Esophagus squamous epithelium (tissue), 5 donors: Measurements from ENCODE around the gene KRT80. TPM values are rescaled to one million over a fixed set of nuclear protein-coding genes. Genes with fewer than 3 reads are reported as not detected.

Source experiments
- DNase-seq: peaks from one replicate; lab custom pipeline; 2025; lab: John Stamatoyannopoulos, UW
- H3K27ac ChIP-seq, 4 donors: fragments of 200-600 bp; sonication (generic); one replicate each; pipeline ENCODE4 v1.5.1; 2016 to 2019; ENCODE audit warnings: mild to moderate bottlenecking in 1 of 4
- H3K27me3 ChIP-seq, 4 donors: fragments of 200-600 bp; sonication (generic); 1 replicate in 3 of 4; 2 replicates in 1 of 4; pipeline versions ENCODE4 v1.5.1 to v1.6.0; 2017 to 2021; ENCODE audit warnings: antibody characterized with exemption in 1 of 4
- H3K36me3 ChIP-seq, 3 donors: fragments of 200-600 bp; sonication (generic); one replicate each; pipeline ENCODE4 v1.5.1; 2016 to 2019
- H3K4me1 ChIP-seq, 3 donors: fragments of 200-600 bp; sonication (generic); one replicate each; pipeline ENCODE4 v1.5.1; 2017 to 2019
- H3K4me3 ChIP-seq, 4 donors: fragments of 200-600 bp; sonication (generic); 1 replicate in 3 of 4; 2 replicates in 1 of 4; pipeline ENCODE4 v1.5.1; 2016 to 2019; ENCODE audit warnings: mild to moderate bottlenecking in 2 of 4, moderate library complexity in 1 of 4
- H3K9me3 ChIP-seq, 3 donors: fragments of 200-600 bp; sonication (generic); one replicate each; pipeline ENCODE4 v1.5.1; 2016 to 2019
- POLR2A ChIP-seq, 4 donors: fragments of 450-650 bp; IDR thresholded peaks; one replicate each; pipeline ENCODE4 v1.6.1; 2017; ENCODE audit warnings: antibody characterized with exemption in 4 of 4, mild to moderate bottlenecking in 4 of 4, moderate library complexity in 3 of 4
- WGBS, 2 donors: methylation state at CpG; one replicate each; pipeline ENCODE4 v1.1.5; 2018; 5-methylcytosine and 5-hydroxymethylcytosine counted together
- intact Hi-C: fragments of 100-400 bp; cut with DNase I; formaldehyde crosslinking; loops from one replicate; pipeline ENCODE4 v1.15.0; 2022
- total RNA-seq, 4 donors: library from RNA; depleted of rRNA; stranded (reverse); fragments of >200 nt; gene quantifications; one replicate each; pipeline ENCODE4 v1.1.0, GENCODE V29; 2016
- TF ChIP-seq, protein P1 (sequence below), 6 experiments: fragments of 450-650 bp in 4 of 6; fragments of 200-600 bp in 2 of 6; sonication (generic) in 2 of 6; IDR thresholded peaks; one replicate each; pipeline ENCODE4 v1.5.1; 2016 to 2019; ENCODE audit warnings: antibody characterized with exemption in 6 of 6, mild to moderate bottlenecking in 4 of 6, moderate library complexity in 4 of 6
- donor health status: DM: yes; HTN: yes; CAD: no.

The KRT80 gene
- total RNA-seq, 4 donors from 2014 or later: 11.4 to 39.6 (median 16.5) TPM

DNA sequence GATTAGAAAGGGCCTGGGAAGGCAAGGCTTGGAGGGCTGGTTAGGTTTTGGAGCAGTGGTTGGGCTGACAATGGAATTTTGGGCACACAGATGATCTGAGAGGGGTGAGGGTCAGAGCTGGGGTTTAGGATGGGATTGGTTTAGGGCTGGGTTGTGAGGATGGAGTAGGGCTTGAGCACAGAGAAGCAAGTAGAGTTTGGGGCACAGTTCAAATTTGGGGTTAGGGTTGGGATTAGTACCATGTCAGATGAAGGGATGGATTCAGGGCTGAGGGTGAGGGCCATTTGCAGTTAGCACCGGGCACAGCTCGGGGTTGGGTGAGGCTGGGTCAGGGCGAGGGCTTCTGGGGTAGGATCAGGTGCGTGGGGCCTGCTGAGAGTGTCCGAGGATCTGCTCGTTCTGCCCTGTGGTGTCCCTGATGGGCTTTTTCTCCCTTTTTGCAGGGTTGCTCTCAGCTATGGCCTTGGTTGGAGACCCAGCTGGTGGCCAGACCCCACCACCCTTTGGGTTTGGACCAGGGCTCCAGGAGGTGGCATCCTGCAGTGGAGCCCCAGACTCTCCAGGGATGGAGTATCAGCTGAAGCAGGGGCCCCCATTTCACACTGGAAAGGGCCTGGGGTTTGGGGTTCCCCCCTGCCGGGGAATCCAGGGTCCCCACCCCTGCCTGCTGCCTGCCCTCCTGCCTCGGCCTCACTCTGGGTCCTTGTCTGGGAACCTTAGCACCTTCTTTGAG, 45.6 kb downstream of the KRT80 start:
- WGBS, 2 donors: 77 to 78% methylated on average over 5 to 7 of the region's 8 CpGs
- intact Hi-C loops: no loop called here
- Histone ChIP-seq H3K4me1 (peaks cover 66 to 93% (median 74%) of the 10 kb centered on the region in 3 donors), H3K9me3 (no peaks in the 10 kb centered on the region), H3K27ac (peak overlapping the region; percentile 98 to 100 (median 99)), H3K36me3 (no peaks in the 10 kb centered on the region), H3K4me3 (peak overlapping the region; percentile 7 to 32 (median 18)), H3K27me3 (no peaks in the 10 kb centered on the region)
- TF ChIP-seq, protein P1, sequence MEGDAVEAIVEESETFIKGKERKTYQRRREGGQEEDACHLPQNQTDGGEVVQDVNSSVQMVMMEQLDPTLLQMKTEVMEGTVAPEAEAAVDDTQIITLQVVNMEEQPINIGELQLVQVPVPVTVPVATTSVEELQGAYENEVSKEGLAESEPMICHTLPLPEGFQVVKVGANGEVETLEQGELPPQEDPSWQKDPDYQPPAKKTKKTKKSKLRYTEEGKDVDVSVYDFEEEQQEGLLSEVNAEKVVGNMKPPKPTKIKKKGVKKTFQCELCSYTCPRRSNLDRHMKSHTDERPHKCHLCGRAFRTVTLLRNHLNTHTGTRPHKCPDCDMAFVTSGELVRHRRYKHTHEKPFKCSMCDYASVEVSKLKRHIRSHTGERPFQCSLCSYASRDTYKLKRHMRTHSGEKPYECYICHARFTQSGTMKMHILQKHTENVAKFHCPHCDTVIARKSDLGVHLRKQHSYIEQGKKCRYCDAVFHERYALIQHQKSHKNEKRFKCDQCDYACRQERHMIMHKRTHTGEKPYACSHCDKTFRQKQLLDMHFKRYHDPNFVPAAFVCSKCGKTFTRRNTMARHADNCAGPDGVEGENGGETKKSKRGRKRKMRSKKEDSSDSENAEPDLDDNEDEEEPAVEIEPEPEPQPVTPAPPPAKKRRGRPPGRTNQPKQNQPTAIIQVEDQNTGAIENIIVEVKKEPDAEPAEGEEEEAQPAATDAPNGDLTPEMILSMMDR (IDR thresholded peaks at IDR 0.05): no peak
- no peak for DNase-seq

GRCh38 chr12:52145228-52146088, 46.4 kb downstream of the KRT80 start:
- Histone ChIP-seq H3K4me1 (peaks cover 63 to 93% (median 67%) of the 10 kb centered on the region in 3 donors), H3K9me3 (no peaks in the 10 kb centered on the region), H3K27ac (peak overlapping the region; percentile 98 to 100 (median 99)), H3K27me3 (no peaks in the 10 kb centered on the region), H3K4me3 (peak overlapping the region in 1 of 4 donors; percentile 24), H3K36me3 (no peaks in the 10 kb centered on the region)
- intact Hi-C loops: no loop called here
- WGBS, 2 donors: 74 to 84% methylated on average over 5 to 7 of the region's 18 CpGs
- no peak for DNase-seq
- TF ChIP-seq, protein P1 (IDR thresholded peaks at IDR 0.05): no peak
- TF ChIP-seq POLR2A (IDR thresholded peaks at IDR 0.05): no peak

DNA sequence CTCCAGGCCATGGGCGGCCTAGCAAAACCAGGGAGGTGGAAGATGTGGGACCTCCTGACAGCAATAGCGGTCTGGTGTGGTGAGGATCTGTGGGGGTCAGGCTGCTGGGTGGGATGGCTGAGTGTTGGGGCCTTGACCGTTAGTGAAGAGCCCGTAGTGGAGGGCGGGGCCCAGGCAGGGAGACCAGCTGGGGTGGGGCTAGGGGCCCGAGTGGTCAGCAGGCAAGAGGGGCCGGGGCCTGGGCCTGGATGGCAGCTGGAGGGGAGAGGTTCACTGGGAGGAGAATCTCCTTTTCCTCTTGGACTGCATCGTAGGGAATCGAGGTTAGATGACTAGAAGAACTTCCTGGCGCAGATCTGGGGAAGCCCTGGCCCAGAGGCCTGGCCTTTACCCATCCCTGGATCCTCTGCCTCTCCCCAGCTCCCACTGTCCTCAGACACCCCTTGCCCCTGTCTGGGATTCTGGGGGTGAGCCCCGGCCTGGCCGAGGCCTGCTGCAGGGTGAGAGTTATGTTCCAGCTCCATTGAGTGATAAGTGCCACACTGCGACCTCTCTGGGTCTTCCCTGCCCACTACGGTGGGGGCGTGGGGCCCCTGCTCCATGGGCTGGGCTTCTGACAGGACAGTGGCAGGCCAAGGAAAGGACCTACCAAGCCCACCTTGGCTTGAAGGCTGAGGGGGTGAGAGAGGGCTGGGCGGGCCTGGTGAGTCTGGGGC, 47.1 kb downstream of the KRT80 start:
- Histone ChIP-seq H3K36me3 (no peaks in the 10 kb centered on the region), H3K4me3 (no peak overlapping the region), H3K9me3 (no peaks in the 10 kb centered on the region), H3K27ac (peak overlapping the region; percentile 98 to 100 (median 99)), H3K4me1 (peaks cover 55 to 93% (median 59%) of the 10 kb centered on the region in 3 donors), H3K27me3 (no peaks in the 10 kb centered on the region)
- intact Hi-C loops: no loop called here
- DNase-seq: no peak
- 65 to 66% methylated on average over 10 to 11 of the region's 16 CpGs for WGBS, 2 donors
- no peak for TF ChIP-seq POLR2A (IDR thresholded peaks at IDR 0.05)
- TF ChIP-seq, protein P1 (IDR thresholded peaks at IDR 0.05): no peak

- no peaks in the 10 kb centered on the region for H3K36me3 ChIP-seq
- 67 to 76% methylated on average over 4 to 5 of the region's 5 CpGs for WGBS, 2 donors
- no peak overlapping the region for H3K4me3 ChIP-seq
- peaks cover 0 to 5% (median 0%) of the 10 kb centered on the region in 4 donors for H3K27me3 ChIP-seq
- DNase-seq: no peak
- H3K9me3 ChIP-seq: no peaks in the 10 kb centered on the region
- H3K27ac ChIP-seq: peak overlapping the region in 3 of 4 donors; percentile 99 to 100 (median 99)
- peaks cover 37 to 78% (median 41%) of the 10 kb centered on the region in 3 donors for H3K4me1 ChIP-seq
- intact Hi-C loops: no loop called here
- TF ChIP-seq POLR2A (IDR thresholded peaks at IDR 0.05): no peak
These were observed 49.4 kb downstream of the KRT80 start for GRCh38 chr12:52142431-52142830.

DNA sequence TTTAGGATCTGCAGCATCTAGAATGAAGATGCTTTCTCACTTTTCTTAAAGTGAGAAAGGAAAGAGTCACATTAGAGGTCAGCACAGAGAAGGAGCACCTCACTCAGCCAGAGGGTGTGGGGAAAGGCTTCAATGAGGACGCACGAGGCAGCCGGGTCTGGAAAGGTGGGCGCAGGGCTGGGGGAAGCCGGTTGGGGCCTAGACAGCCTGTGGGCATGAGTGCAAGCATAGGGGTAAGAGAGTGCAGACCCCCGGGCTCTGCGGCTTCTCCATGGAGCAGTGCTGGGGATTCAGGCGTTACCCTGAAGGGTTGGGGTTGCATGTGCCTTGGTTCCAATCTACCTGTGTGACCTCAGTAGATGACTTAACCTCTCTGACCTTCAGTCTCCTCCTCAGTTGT, 49.9 kb downstream of the KRT80 start:
- peaks cover 32 to 73% (median 36%) of the 10 kb centered on the region in 3 donors for H3K4me1 ChIP-seq
- no peak for DNase-seq

More for the DNA sequence above, 49.9 kb downstream of the KRT80 start:
- Histone ChIP-seq H3K9me3 (no peaks in the 10 kb centered on the region), H3K27ac (peak overlapping the region in 2 of 4 donors; percentile 99), H3K4me3 (no peak overlapping the region), H3K36me3 (no peaks in the 10 kb centered on the region), H3K27me3 (peaks cover 0 to 5% (median 0%) of the 10 kb centered on the region in 4 donors)
- 94% methylated on average over 8 of the region's 8 CpGs for whole genome bisulfite sequencing, 2 donors
- TF ChIP-seq POLR2A (IDR thresholded peaks at IDR 0.05): no peak
- TF ChIP-seq, protein P1 (IDR thresholded peaks at IDR 0.05): no peak
- intact Hi-C loops: no loop called here
